ENCODE measurements around the gene SART1.
"Not testable (repeated sequence)": the region's sequence is repeated elsewhere in the genome, so short reads cannot be mapped to it uniquely, and the experiment has no call there.

SART1 gene

GRCh38 chr11:65937766-65938165, 23.8 kb upstream of the SART1 start:
- no peak for DNase-seq

DNA sequence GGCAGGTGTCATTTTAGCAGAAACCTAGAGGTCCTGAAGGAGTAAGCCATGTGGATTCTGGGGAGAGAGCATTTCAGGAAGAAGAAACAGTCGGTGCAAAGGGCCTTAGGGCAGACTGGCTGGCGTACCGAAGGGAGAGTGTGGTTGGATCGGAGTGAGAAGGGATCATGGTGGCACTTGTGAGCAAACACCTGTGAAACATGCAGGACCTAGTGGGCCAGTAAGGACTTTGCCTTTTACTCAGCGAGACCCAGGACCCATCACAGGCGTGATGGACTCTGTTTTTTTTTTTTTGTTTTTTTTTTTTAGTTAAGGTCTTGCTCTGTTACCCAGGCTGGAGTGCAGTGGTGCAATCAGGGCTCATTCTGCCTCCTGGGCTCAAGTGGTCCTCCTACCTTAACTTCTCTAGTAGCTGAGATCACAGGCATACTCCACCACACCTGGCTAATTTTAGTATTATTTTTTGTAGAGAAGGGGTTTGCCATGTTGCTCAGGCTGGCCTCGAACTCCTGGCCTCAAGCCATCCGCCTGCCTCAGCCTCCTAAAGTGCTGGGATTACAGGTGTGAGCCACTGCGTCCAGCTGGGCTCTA, 19.7 kb upstream of the SART1 start:
- DNase-seq = no peak

DNA sequence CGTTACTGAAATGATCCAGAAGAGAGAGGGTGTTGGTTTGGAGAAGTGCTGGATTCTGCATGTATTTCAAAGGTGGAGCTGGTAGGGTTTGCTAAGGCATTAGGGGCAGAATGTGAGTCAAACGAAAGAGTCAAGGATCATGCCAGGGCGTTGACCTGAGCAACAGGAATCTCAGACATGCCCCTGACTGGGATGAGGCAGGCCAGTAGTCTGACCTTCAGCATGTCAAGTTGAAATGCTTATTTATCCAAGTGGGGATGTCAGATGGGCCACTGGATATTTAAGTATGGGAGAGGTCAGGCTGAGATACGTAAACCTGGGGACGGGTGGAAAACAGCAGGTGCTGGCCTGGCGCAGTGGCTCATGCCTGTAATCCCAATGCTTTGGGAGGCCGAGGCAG, 19.0 kb upstream of the SART1 start:
- no peak for DNase-seq

- DNase-seq = no peak
Observed at GRCh38 chr11:65944191-65944590, 17.3 kb upstream of the SART1 start.

DNA sequence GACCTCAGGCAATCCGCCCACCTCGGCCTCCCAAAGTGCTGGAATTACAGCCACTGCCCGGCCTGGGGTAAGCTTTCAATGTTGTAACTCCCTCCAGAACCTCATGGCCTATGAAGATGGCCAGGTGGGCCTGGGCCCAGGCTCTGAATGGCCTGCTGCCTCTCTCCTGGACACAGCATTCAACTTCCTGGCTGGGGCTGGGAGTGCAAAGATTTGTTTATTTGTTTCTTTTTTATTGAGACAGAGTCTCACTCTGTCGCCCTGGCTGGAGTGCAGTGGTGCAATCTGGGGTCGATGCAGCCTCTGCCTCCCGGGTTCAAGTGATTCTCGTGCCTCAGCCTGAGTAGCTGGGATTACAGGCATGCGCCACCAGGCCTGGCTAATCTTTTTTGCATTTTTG, 16.8 kb upstream of the SART1 start:
- no peak for DNase-seq

DNA sequence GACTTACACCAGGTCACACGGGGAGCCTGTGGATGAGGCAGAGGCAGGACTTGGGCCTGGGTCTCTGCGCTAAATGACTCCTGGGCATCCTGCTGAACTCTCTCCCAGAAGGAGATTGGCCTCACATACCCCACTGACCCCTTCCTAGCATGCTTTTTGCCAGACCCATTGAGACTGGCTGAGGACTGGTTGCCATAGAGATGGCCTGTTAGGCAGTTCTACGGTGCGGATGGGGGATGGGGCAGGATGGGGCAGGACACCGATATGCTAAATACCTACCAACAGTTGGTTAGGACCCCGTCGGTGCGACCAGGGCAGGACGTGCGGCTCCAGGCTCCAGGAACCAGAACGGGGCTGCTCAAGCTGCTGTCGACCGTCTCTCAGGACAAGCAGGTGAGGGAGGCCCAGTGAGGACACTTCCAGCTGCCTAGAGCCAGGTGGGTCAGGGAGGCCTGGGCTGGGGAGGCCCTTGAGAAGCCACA, 16.1 kb upstream of the SART1 start, which contains the start of gene TSGA10IP:
Gene TSGA10IP (plus strand): TSS at position 51 of the 482 bp plus-strand sequence. CDS start 196 bp downstream, at position 247.
- DNase-seq = no peak

DNA sequence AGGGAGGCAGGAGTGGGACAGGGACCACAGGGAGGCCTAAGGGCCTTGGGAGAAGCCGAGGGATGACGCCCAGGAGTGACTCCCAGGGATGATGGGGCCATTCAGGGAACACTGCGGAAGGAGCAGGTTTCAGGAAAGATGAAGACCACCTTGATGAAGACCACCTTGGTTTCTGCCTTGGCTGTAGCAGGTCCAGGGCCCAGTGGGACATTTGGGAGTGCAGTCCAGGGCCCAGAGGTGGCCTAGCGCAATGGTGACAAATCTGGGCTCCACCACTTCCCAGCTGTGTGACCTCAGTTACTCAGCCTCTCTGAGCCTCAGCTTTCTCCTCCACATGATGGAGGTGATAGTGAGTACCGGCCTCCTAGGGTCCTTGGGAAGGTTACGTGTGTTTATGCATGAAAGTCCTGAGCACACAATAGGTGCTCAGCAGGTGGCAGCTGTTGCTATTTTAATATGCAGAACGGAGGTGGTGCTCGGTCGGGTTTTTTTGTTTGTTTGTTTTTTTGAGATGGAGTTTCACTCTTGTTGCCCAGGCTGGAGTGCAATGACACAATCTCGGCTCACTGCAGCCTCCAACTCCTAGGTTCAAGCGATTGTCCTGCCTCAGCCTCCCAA, 15.5 kb upstream of the SART1 start:
- no peak for DNase-seq

GRCh38 chr11:65946655-65947054, 14.9 kb upstream of the SART1 start:
- no peak for DNase-seq

- no peak for DNase-seq
Observed at GRCh38 chr11:65947133-65947532, 14.4 kb upstream of the SART1 start.

DNA sequence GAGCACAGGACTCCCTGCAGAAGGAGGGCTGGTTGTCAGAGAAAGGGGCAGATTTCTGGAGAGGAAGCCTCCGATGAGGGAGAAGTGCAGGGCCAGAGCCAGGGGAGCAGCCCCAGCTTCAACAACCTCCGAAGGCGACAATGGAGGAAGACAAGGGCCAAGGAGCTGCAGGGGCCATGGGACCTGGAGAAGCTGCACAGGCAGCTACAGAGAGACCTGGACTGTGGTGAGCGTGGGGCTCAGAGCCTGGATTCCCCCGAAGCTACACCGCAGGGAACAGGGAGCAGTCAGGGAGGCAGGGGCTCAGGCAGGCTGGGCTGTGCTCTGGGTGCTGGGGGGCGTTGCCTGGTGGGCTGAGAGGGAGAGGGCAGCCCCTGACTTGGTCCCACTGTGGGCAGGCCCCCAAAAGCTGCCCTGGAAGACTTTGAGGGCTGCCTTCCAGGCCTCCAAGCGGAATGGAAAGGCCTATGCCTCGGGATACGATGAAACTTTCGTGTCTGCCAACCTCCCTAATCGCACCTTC, 13.9 kb upstream of the SART1 start:
- no peak for DNase-seq

GRCh38 chr11:65950711-65951110, 10.8 kb upstream of the SART1 start:
- DNase-seq = not testable (repeated sequence)

- not testable (repeated sequence) for DNase-seq
Observed at GRCh38 chr11:65951641-65952040, 9.9 kb upstream of the SART1 start.

DNA sequence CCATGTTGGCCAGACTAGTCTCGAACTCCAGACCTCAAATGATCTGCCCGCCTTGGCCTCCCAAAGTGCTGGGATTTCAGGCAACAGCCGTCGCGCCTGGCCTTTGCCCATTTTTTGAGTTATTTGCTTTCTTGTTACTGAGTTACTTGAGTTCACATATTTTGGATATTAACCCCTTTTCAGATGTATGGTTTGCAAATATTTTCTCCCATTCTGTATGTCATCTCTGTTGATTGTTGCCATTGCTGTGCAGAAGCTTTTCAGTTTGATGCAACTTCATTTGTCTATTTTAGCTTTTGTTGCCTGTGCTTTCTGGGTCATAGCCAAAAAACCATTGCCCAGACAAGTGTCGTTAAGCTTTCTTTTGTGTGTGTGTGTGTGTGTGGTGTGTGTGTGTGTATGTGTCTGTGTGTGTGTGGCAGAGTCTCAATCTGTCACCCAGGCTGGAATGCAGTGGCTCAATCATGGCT, 9.4 kb upstream of the SART1 start:
- DNase-seq = no peak

GRCh38 chr11:65953471-65953870, 8.1 kb upstream of the SART1 start:
- DNase-seq = no peak

- DNase-seq = no peak
Observed at GRCh38 chr11:65954771-65955170, 6.8 kb upstream of the SART1 start.

DNA sequence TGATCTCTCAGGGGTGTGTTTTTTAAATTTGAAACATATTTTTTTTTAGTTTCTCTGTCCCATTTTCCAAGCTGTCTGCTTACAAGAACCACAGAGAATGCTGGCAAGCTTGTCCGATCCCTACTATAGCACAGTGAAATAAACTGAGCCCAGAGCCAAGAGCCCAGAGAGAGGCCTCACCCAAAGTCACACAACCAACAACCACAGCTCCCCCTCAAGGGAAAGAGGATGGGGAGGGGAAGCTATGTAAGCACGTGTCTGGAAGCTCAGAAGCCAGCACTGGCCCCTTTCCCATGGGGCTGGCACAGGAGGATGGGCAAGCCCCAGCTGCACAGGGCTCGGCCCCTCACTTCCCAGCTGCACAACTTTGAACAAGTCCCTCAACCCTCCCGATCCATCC, 3.2 kb upstream of the SART1 start:
- DNase-seq = no peak

- no peak for DNase-seq
Observed at GRCh38 chr11:65958774-65959420, 2.6 kb upstream of the SART1 start.

DNA sequence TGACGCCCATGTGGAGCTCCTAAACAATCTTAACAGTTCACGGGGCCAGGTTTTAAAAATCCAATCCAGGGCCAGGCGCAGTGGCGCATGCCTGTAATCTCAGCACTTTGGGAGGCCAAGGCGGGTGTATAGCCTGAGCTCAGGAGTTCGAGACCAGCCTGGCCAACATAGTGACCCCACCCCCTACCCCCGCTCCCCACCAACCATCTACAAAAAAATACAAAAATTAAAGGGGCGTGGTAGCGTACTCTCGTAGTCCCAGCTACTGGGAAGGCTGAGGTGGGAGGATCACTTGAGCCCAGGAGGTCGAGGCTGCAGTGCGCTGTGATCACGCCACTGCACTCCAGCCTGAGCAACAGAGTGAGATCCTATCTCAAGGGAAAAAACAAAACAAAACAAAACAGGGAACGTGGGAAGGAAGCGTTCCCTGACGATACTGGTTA, 689 bp upstream of the SART1 start:
- no peak for DNase-seq

- DNase-seq = no peak
Observed at GRCh38 chr11:65962141-65962564, 619 bp downstream of the SART1 start.

DNA sequence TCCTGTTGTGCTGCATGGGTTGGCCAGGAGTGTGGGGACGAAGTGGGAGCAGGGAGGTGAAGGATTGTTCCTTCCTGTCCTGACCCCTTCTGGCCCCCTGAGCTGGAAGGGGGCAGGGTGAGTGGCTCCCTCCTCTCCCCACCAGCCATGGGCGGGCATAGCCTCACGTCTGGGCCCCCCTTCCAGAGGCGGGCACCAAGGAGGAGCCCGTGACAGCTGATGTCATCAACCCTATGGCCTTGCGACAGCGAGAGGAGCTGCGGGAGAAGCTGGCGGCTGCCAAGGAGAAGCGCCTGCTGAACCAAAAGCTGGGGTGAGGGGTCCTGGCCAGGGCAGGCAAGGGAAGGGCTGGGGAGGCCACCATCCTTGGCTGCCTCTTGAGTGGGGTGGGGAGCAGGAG, 3.4 kb downstream of the SART1 start:
- DNase-seq = no peak

DNA sequence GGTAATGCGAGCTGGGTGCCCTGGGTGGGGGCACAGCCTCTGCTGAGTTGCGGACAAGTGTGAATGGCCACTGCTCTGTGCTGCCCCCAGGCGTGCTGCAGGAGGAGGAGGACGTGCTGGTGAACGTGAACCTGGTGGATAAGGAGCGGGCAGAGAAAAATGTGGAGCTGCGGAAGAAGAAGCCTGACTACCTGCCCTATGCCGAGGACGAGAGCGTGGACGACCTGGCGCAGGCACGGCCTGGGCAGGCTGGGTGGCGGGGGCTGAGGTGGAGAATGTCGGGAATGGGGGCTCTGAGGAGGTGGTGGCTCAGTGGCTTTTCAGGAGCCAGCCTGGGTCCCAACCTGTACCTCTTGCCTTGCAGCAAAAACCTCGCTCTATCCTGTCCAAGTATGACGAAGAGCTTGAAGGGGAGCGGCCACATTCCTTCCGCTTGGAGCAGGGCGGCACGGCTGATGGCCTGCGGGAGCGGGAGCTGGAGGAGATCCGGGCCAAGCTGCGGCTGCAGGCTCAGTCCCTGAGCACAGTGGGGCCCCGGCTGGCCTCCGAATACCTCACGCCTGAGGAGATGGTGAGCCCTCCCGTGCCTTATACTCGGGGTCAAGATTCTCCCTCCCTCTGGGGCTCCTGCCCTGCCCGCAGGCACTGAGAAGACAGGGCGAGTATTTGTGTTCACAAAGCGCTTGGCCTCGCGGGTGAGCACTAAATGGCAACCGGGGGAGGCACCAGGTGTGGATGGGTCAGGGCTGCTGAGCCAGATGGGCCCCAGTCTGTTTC, 4.6 kb downstream of the SART1 start:
- DNase-seq = no peak

DNA sequence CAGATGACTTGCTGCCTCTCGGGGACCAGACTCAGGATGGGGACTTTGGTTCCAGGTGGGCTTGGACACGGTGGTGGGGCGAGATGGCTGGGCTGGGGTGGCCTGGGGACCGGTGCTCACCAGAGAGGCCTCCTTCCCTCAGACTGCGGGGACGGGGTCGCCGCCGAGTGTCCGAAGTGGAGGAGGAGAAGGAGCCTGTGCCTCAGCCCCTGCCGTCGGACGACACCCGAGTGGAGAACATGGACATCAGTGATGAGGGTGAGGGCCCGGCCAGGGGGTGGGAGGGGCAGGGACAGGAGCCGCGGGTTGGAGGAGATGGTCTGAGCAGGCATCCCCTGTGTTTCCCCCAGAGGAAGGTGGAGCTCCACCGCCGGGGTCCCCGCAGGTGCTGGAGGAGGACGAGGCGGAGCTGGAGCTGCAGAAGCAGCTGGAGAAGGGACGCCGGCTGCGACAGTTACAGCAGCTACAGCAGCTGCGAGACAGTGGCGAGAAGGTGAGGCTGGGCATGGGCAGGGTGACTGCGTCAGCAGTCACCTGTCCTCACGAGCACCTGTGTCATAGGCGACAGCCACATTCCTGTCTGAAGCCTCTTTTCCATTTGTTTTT, 5.9 kb downstream of the SART1 start:
- DNase-seq = no peak

Data from effector CD4-positive, alpha-beta T cell (primary cell).